VCaP (cell line): ENCODE measurements around the gene DKK3.

Experiments
- H3K27ac ChIP-seq: fragments of 450-650 bp; 2 replicates; pipeline ENCODE4 v1.5.1; 2017
- CTCF ChIP-seq: fragments of 450-650 bp; conservative IDR thresholded peaks from 2 replicates; pipeline ENCODE4 v1.5.1; 2017; ENCODE audit warnings: mild to moderate bottlenecking, moderate library complexity

DKK3 gene

GRCh38 chr11:12026331-12027211 lies 18.1 kb upstream of the DKK3 start:
- no peak for TF ChIP-seq CTCF
- no peak overlapping the region for H3K27ac ChIP-seq

GRCh38 chr11:12024254-12024926 lies 16.0 kb upstream of the DKK3 start:
- H3K27ac ChIP-seq, result no peak overlapping the region
- no peak for TF ChIP-seq CTCF

- no peak overlapping the region for H3K27ac ChIP-seq
- TF ChIP-seq CTCF, result no peak
These were observed 14.6 kb upstream of the DKK3 start for GRCh38 chr11:12023015-12023414.

- no peak for TF ChIP-seq CTCF
- H3K27ac ChIP-seq, result no peak overlapping the region
These were observed 12.1 kb upstream of the DKK3 start for GRCh38 chr11:12020546-12020945.

GRCh38 chr11:12019866-12020416 lies 11.5 kb upstream of the DKK3 start:
- no peak for TF ChIP-seq CTCF
- H3K27ac ChIP-seq, result no peak overlapping the region

GRCh38 chr11:12019337-12019736 lies 10.9 kb upstream of the DKK3 start:
- no peak for TF ChIP-seq CTCF
- no peak overlapping the region for H3K27ac ChIP-seq

GRCh38 chr11:12017865-12018453 lies 9.5 kb upstream of the DKK3 start:
- no peak for TF ChIP-seq CTCF
- H3K27ac ChIP-seq, result no peak overlapping the region
